ENCODE measurements around the gene OMP. TPM values are rescaled to one million over a fixed set of nuclear protein-coding genes. Genes with fewer than 3 reads are reported as not detected.
A peak's percentile ranks its signal among the peaks of the same experiment; 100 is the strongest.

The OMP gene
- total RNA-seq, 2 donors from 2014 or later = not detected

GRCh38 chr11:77106321-77106720 lies 3.7 kb downstream of the OMP start:
- no peak overlapping the region for H3K4me3 ChIP-seq
- DNase-seq (peak; percentile 47 to 77 (median 56)), ATAC-seq (peak; percentile 37)
- intact Hi-C loops (cut with DNase I) = no loop called here
- TF ChIP-seq POLR2A (IDR thresholded peaks at IDR 0.05) (no peak), CTCF (IDR thresholded peaks at IDR 0.05) (no peak)
- WGBS, 2 donors = 62 to 70% methylated on average over 2 to 7 of the region's 7 CpGs
- H3K27me3 ChIP-seq = no peaks in the 10 kb centered on the region
- no peaks in the 10 kb centered on the region for H3K9me3 ChIP-seq
- H3K27ac ChIP-seq = no peak overlapping the region
- peaks cover 29% of the 10 kb centered on the region for H3K4me1 ChIP-seq
- H3K36me3 ChIP-seq (replicated peaks in 1 of 2; ENCODE audit: insufficient read depth in 1 of 2, low read depth in 2 of 2) = no peaks in the 10 kb centered on the region

DNA sequence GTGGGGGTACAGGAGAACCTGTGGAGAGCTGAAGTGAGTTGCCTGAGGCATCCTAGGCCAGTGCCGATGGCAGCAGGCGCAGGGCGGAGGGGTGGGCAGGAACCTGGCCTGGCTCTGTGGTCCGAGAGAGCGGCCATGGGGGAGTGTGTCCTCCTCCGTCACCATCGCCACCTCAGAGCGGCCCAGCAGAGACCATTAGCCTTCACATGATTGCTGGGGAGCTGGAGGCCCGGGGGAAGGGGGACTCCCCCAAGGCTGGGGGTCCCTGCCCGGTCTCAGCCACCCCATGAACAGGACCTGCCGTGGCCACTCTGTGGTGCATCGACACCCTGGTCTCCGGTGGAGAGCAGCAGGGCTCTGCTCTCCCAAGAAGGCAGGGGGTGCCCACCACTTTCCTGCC lies 4.1 kb downstream of the OMP start:
- H3K27ac ChIP-seq = no peak overlapping the region
- ATAC-seq = no peak
- intact Hi-C loops (cut with DNase I) = no loop called here

DNA sequence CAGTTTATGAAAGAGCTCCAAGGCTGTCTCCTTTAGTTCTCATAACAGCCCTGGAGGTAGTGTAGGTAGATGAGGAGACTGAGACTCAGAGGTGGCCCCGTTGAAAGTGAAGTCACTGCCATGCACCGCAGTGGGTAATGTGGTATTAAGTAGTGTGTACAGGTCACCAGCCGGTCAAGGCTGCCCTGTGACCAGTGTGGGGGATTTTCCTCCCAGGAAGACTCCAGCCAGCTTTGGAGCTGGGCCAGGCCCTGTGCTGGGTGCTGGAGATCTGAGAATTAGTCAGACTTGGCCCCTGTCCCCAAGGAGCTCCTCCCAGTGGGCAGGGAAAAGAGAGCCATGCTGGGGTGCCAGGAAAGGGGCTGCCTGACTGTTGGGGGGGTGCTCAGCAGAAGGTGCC lies 5.3 kb downstream of the OMP start:
- H3K4me3 ChIP-seq = no peak overlapping the region
- intact Hi-C loops (cut with DNase I) = no loop called here
- DNase-seq (peak; percentile 76 to 89 (median 82)), ATAC-seq (peak; percentile 84)
- peak overlapping the region in 2 of 4 donors; percentile 30 to 51 for H3K27ac ChIP-seq
- H3K27me3 ChIP-seq = no peaks in the 10 kb centered on the region
- no peaks in the 10 kb centered on the region for H3K9me3 ChIP-seq
- H3K4me1 ChIP-seq = peaks cover 29% of the 10 kb centered on the region
- no peaks in the 10 kb centered on the region for H3K36me3 ChIP-seq (replicated peaks in 1 of 2; ENCODE audit: insufficient read depth in 1 of 2, low read depth in 2 of 2)
- WGBS, 2 donors = 20 to 36% methylated on average over 1 to 3 of the region's 3 CpGs
- no peak for TF ChIP-seq CTCF (IDR thresholded peaks at IDR 0.05)

More for the DNA sequence above, 4.1 kb downstream of the OMP start:
- peaks cover 29% of the 10 kb centered on the region for H3K4me1 ChIP-seq
- no peaks in the 10 kb centered on the region for H3K27me3 ChIP-seq
- TF ChIP-seq CTCF (IDR thresholded peaks at IDR 0.05) = no peak
- TF ChIP-seq POLR2A (IDR thresholded peaks at IDR 0.05) = no peak
- 94 to 96% methylated on average over 9 to 13 of the region's 13 CpGs for WGBS, 2 donors
- H3K36me3 ChIP-seq (replicated peaks in 1 of 2; ENCODE audit: insufficient read depth in 1 of 2, low read depth in 2 of 2) = no peaks in the 10 kb centered on the region
- no peak overlapping the region for H3K4me3 ChIP-seq
- DNase-seq = no peak
- no peaks in the 10 kb centered on the region for H3K9me3 ChIP-seq

- no peak overlapping the region for H3K27ac ChIP-seq
- WGBS, 2 donors = 85 to 93% methylated on average over 9 of the region's 9 CpGs
These were observed 5.8 kb downstream of the OMP start for GRCh38 chr11:77108436-77108835.

More at GRCh38 chr11:77108436-77108835, 5.8 kb downstream of the OMP start:
- DNase-seq (no peak), ATAC-seq (no peak)
- no peak for TF ChIP-seq POLR2A (IDR thresholded peaks at IDR 0.05)
- TF ChIP-seq CTCF (IDR thresholded peaks at IDR 0.05) = no peak
- intact Hi-C loops (cut with DNase I) = no loop called here
- Histone ChIP-seq H3K36me3 (replicated peaks in 1 of 2; ENCODE audit: insufficient read depth in 1 of 2, low read depth in 2 of 2) (no peaks in the 10 kb centered on the region), H3K4me1 (peaks cover 29% of the 10 kb centered on the region), H3K9me3 (no peaks in the 10 kb centered on the region), H3K4me3 (no peak overlapping the region), H3K27me3 (no peaks in the 10 kb centered on the region)

All from body of pancreas (tissue), 4 donors.